HG02840 (cell line): ENCODE measurements around the gene ZP3.
A peak's percentile ranks its signal among the peaks of the same experiment; 100 is the strongest.
"Not testable (repeated sequence)": the region's sequence is repeated elsewhere in the genome, so short reads cannot be mapped to it uniquely, and the experiment has no call there.

ENCODE experiments used
- ATAC-seq: cut with Tn5 transposase; IDR thresholded peaks from one replicate; pipeline ENCODE4 v1.9.1; 2021; ENCODE audit warnings: mild to moderate bottlenecking, moderate library complexity, moderate number of reproducible peaks; ENCODE audit not compliant: unreplicated experiment, low FRiP score

The ZP3 gene

DNA sequence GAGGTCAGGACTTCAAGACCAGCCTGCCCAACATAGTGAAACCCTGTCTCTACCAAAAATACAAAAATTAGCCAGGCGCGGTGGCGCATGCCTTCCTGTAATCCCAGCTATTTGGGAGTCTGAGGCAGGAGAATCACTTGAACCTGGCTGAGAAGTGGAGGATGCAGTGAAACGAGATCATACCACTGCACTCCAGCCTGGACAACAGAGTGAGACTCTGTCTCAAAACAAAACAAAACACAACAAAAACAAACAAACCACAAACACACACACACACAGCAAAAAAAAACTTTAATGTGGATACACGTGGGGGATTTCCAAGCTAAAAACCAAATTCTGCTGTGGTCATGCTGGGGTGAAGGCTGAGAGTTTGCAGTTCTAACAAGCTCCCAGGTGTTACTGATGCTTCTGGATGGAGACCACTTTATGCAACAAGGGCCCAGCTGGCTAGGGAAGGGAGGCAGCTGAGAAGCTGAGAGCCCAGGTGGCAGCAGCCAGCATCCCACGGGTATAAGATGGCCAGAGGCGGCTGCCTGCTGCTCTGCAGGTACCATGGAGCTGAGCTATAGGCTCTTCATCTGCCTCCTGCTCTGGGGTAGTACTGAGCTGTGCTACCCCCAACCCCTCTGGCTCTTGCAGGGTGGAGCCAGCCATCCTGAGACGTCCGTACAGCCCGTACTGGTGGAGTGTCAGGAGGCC is at the start of gene ZP3:
TSS of gene ZP3 (plus strand) at position 538 of the 699 bp plus-strand sequence. CDS start at position 553, 15 bp downstream.
- ATAC-seq = no peak

DNA sequence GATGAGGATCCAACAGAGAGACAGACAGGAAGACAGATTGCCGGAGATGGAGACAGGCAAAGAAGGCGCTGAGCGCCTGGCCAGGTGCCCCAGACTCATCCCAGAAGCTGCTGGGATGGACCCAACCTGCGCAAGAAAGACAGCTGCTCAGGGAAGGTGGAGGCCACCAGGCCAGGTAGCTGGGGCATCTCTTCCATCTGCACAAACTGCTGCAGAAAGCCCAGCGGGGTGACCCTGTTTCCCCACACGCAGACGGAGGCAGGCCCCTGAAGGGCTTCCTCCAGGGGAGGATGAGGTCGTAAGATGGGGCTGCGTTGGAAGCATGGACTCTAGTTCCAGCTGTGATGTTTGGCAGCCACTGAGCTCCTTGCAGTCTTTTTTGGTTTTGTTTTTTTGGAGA is 49.5 kb upstream of the ZP3 start:
- ATAC-seq = no peak

DNA sequence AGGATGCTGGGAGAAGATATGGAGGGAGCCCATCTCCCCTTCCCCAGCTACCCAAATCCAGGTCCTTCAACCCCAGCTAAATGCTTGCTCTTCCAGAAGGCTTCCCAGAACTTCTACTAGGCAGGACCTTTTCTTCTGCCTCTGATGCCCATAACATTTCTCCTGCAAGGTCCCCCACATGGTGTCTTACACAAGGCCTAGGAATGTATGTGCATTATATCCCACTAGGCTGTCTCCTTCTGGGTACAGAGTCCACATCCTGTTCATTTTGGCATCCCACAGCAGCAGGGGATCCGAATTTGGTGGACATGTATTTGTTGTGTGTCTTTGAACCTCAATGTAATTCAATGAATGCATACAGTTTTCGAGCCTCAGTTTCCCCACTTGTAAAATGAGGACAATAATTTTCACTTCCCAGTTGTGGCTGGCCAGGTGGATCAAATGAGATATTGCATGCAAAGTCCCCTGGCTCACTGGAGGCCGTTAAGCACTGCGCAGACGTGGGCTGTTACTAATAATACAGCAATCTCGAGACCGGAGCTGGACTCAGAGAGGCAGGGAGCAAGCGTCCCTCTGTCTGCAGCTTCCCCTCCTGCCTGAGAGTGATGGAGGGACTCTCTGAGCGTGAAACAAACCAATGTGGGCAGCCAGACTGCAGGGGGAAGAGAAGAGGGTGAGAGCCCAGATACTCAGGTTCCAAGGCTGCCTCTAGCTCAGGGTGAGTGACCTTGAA is 47.4 kb upstream of the ZP3 start:
- ATAC-seq = no peak

DNA sequence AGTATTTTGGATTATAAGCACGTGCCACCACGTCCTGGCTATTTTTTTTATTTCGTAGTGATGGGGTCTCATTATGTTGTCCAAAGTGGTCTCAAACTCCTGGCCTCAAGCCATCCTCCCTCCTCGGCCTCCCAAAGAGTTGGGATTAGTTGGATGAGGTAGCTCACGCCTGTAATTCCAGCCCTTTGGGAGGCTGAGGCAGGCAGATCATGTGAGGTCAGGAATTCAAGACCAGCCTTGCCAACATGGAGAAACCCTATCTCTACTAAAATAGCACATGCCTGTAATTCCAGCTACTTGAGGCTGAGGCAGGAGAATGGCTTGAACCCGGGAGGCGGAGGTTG is 44.2 kb upstream of the ZP3 start:
- no peak for ATAC-seq

DNA sequence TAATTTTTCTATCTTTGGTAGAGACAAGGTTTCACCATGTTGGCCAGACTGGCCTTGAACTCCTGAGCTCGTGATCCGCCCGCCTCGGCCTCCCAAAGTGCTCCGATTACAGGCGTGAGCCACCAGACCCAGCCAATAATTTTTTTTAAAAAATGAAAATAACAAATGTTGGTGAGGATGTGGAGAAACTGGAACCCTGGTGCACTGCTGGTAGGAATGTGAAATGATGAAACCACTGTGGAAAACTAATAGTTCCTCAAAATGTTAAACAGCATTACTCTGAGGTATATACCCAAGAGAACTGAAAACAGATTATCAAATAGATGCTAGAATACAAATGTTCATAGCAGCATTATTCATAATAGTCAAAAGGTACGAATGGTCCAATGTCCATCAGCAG is 42.9 kb upstream of the ZP3 start:
- no peak for ATAC-seq

DNA sequence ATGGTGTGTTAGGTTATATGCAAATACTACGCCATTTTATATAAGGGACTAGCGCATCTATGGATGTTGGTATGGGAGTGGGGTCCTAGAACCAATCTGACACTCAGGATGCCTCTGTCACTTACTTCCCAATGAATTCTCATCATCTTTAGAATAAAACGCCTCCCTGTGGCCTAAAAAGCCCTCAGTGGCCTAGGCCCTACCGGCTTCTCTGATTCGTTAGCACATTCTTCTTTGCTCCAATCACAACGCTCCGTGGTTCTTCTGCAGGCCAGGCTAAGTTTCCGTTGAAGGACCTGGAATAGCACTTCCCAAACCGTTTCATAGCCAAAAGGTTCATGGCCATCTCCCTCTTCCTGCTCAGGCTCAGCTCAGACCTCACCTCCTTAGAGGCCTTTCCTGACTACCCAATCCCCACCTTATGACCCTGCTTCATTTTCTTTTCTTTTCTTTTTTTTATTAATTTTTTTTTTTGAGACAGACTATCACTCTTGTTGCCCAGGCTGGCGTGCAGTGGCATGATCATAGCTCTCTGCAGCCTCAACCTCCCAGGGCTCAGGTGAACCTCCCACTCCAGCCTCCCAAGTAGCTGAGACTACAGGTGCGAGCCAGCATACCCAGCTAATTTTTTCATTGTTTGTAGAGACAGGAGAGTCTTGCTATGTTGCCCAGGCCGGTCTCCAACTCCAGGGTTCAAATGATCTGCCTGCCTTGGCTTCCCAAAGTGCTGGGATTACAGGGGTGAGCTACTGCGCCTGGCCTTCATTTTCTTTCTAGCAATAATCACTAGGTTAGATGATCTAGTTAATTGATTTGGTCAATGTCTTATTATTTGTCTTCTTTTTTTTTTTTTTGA is 41.4 kb upstream of the ZP3 start:
- no peak for ATAC-seq

DNA sequence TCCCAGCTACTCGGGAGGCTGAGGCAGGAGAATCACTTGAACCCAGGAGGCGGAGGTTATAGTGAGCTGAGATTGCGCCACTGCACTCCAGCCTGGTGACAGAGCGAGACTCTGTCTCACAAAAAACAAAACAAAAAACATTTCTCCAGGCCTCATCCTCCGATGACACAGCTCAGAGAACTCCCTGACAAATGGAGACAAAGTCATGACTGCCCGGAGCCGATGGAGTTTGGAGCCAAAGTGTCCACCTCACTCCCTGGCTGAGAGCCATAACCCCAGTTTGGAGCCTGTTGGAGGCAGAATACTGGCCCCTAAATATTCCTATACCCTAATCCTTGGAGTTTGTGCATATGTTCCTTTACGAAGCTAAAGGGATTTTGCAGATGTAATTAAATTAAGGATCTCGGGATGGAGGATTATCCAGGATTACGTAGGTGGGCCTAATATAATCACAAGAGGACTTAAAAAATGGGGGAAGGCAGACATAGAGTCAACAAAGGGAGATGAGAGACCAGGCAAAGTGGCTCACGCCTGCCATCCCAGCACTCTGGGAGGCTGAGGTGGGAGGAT is 38.0 kb upstream of the ZP3 start:
- no peak for ATAC-seq

DNA sequence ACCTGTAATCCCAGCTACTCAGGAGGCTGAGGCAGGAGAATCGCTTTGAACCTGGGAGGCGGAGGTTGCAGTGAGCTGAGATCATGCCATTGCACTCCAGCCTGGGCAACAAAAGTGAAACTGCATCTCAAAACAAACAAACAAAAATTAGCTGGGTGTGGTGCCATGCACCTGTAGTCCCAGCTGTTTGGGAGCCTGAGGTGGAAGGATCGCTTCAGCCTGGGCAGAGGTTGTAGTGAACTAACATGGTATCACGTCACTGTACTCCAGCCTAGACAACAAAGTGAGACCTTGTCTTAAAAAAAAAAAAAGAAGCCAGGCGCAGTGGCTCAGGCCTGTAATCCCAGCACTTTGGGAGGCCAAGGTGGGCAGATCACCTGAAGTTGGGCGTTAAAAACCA is 37.0 kb upstream of the ZP3 start:
- not testable (repeated sequence) for ATAC-seq

DNA sequence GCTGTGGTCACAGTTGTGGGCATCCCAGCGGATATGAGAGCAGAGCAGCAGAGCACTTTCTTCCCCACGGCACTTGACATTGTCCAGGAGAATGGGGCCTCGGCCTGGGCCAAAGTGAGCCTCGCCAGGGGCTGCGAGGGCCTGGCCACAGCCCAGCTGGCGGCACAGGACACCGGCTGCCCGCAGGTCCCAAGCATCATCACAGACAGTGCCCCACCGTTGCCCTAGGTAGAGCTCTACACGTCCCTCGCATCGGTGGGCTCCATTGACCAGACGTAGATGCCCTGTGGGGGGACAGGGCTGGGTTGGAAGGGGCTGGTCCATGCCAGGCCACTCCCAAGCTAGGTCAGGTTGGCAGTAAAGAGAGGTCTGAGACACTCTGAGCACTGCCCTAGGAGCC is 34.7 kb upstream of the ZP3 start:
- ATAC-seq = no peak

DNA sequence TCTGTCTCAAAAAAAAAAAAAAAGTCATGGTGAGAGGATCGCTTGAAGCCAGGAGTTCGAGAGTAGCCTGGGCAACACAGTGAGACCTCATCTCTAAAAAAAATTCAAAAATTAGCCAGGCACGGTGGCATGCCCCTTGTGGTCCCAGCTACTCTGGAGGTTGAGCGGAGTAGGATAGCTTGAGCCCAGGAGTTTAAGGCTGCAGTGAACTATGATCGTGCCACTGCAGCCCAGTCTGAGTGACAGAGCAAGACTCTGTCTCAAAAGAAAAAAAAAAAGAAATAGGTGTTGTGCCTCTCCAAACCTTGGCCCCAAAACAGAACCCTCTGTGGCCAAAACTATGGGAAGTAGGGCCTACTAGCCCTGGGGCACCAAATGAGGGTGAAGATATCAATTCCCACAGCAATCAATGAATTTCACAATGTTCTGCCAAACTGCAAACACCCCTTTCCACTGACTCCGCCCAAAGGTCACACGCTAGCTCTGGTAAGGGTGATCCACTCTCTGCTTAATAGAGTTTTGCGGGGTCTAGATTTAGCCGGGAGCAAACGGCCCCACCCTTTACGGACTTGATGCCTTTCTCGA is 32.1 kb upstream of the ZP3 start:
- no peak for ATAC-seq

DNA sequence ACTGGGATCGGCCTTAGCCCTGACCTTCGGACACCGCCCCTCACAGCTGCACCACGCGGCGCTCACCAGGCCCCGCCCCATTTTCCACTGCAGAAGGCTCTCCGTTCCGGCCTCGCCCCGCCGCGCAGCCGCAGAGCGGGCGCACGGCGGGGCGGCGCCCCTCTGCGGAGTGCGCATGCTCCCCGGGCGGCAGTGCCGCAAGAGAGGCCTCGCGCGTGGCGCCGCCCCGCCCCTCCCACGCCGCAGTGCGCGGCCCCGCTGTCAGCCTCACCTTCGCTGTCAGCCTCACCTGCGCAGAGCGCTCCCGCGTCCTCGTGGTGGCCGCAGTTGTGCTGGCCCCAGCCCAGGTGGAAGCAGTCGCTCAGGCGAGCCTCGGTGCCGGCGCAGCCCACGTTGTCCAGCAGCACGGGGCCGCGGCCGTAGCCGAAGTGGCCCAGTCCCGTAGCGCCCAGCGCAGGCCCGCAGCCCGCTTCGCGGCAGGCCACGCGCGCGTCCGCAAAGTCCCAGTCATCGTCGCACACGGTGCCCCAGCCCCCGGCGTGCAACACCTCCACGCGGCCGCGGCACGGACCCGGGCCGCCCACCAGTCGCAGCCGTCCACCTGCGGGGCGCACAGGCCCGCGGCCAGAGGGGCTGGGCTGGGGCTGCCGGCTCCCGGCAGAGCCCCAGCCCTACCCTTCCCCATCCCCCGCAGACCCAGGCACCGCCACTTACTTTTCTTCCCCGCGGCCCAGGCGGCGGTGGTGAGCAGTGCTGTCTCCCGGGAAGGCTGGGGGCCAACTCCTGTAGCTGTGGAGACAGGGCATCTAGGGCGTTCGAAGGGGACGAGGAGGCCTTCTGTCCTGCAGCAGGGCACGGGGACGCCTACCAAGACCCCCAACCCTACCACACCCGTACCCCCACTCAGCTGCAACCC is 31.4 kb upstream of the ZP3 start:
- peak; percentile 90 for ATAC-seq

DNA sequence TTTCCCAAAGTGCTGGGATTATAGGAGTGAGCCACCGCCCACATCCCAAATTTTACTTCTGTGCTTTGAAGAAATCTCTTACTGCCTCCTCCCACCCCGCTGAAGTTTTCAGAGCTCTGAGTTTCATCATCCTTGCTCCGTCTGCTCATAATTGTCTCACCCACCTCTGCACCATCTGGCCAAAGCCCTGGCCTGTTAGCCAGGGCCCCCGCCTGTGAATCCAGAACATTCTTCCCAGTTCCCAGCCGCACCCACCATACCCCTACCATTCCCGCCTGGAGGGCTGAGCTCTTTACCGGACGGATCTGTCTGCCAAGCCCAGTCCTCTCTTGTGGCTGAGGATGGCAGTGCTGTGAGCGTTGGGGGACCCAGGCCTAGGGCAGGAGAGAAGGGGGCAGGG is 29.8 kb upstream of the ZP3 start:
- no peak for ATAC-seq

DNA sequence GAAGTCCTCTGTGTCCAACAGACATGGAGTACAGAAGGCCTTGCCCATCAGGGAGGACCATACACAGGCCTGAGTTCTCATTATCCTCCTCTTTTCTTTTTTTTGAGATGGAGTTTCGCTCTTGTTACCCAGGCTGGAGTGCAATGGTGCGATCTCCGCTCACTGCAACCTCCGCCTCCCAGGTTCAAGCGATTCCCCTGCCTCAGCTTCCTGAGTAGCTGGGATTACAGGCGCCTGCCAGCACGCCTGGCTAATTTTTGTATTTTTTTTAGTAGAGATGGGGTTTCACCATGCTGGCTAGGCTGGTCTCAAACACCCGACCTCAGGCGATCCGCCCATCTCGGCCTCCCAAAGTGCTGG is 29.2 kb upstream of the ZP3 start:
- ATAC-seq = not testable (repeated sequence)

DNA sequence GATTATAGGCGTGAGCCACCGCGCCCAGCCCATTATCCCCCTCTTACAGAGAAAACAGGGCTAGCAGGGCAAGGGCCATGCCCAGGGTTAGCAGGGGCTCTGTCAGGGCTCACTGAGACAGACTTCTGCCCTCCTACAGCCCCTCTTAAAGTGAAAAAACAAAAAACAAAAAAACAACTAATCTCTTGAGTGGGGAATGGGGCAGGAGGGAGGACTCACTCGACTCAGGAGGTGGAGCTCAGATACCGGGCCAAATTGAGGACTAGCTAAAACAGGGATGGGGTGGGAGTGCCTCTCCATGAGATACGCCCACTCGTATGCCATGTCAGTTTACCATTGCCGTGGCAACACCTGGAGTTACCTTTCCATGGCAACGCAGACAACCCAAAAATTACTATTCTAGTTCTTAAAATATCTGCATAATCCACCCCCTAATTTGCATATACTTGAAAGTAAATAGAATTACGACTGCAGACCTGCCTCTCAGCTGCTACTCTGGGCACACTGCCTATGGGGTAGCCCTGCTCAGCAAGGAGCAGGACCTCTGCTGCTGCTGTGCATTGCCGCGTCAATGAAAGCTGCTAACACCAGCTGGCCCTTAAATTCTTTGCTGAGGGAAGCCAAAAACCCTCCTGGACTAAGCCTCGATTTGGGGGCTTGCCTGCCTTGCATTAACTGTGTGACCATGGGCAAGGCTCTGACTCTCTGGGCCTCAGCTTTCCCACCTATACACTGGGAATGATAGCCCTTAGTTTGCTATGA is 28.6 kb upstream of the ZP3 start:
- no peak for ATAC-seq

DNA sequence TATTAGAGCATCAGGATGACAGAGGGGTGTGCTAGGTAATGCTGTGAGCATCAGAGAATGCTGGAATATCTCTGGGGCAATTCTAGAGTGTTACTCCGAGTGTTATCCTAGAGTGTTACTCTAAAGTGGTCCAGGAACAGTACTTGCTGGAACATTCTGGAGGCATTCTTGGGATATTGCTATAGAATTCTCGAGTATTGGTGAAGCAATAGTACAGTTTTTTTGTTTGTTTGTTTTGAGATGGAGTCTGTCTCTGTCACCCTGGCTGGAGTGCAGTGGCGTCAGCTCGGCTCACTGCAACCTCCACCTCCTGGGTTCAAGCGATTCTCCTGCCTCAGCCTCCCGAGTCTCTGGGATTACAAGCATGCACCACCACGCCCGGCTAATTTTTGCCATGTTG is 27.9 kb upstream of the ZP3 start:
- no peak for ATAC-seq

DNA sequence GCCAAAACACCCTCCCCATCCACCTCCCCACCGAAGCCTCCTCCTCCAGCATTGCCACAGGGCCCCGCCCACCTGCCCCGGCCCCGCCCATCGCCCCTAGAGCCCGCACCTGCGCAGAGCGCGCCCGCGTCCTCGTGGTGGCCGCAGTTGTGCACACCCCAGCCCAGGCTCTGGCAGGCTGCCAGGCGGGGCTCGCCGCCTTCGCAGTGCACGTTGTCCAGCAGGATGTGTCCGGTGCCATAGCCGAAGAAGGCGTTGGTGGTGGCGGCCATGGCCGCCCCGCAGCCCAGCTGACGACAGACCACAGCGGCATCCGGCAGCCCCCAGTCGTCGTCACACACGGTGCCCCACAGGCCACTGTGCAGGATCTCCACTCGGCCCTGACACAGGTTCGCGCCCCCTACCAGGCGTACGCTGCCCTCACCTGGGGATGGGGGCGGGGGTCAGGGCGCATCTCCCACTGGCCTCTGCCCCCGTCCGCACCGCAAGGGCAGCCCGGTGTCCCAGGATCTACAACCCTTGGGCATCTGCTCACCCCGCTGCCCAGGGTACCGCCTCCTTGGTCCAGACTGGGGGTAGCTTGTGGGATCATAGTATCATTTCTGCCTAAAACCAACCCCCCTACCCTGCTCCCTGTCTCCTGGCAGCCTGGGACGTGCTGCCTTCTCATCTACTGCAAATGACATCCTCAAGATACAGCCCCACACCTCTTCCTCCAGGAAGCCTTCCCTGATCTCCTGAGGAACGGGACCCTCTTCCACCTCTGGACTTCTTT is 27.2 kb upstream of the ZP3 start:
- no peak for ATAC-seq

DNA sequence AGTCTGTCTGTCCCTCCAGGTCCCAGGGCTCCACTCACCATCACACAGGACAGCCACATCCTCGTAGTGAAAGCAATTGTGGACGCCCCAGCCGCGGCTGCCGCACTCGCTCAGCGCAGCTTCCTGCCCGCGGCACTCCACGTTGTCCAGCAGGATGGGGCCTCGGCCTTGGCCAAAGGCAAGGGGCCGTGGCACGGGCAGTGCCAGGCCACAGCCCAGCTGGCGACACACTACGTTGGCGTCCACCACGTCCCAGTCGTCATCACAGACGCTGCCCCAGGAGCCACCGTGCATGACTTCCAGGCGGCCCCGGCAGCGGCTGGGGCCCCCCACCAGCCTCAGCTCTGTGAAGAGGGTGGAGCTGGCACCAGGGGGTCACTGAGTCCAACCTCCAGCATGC is 24.5 kb upstream of the ZP3 start:
- ATAC-seq = no peak

DNA sequence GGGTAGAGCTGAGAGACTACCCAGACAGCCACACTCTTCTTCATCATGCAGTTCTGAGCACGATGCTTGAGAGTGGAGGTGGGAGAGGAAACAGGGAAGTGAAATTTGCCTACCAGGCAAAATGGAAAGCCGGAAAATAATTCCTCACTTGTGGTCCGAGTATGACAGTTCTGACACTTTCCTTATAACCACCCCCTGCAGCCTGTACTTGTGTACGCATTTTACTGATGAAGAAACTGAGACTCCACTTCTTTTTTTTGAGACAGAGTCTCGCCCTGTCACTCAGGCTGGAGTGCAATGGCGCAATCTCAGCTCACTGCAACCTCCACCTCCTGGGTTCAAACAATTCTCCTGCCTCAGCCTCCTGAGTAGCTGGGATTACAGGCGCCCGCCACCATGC is 21.7 kb upstream of the ZP3 start:
- ATAC-seq = not testable (repeated sequence)
